C4-2B (cell line): ENCODE results near the gene DPP4.

ENCODE experiments used
- H3K27ac ChIP-seq: fragments of 450-650 bp; 2 replicates; pipeline ENCODE4 v1.5.1; 2017
- ZFX ChIP-seq: fragments of 450-650 bp; IDR thresholded peaks from 2 replicates; pipeline ENCODE4 v1.6.1; 2017
- TF ChIP-seq, protein P1 (sequence below): fragments of 450-650 bp; conservative IDR thresholded peaks from 2 replicates; pipeline ENCODE4 v1.5.1; 2017; ENCODE audit warnings: mild to moderate bottlenecking

The DPP4 gene

DNA sequence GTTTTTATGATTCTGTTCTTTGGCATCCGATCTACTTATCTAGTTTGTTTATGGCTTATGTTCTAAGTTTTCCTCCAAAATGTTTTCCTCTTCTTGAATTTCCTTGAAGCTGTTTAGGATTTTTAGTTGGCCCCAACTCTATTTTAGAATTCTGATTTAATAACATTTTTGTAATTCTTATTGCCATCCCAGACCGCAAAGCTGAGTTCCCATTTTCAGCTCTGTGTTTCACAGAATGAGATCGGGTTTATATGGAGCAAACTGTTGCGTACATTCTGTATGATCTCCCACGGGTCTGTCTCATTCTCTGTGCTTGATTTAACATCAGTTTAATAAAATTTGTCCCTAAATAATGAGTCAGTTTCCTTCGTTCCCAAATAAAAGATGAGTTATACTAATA is 59.3 kb downstream of the DPP4 start:
- TF ChIP-seq ZFX: no peak
- TF ChIP-seq, protein P1, sequence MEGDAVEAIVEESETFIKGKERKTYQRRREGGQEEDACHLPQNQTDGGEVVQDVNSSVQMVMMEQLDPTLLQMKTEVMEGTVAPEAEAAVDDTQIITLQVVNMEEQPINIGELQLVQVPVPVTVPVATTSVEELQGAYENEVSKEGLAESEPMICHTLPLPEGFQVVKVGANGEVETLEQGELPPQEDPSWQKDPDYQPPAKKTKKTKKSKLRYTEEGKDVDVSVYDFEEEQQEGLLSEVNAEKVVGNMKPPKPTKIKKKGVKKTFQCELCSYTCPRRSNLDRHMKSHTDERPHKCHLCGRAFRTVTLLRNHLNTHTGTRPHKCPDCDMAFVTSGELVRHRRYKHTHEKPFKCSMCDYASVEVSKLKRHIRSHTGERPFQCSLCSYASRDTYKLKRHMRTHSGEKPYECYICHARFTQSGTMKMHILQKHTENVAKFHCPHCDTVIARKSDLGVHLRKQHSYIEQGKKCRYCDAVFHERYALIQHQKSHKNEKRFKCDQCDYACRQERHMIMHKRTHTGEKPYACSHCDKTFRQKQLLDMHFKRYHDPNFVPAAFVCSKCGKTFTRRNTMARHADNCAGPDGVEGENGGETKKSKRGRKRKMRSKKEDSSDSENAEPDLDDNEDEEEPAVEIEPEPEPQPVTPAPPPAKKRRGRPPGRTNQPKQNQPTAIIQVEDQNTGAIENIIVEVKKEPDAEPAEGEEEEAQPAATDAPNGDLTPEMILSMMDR: no peak
- no peak overlapping the region for H3K27ac ChIP-seq

DNA sequence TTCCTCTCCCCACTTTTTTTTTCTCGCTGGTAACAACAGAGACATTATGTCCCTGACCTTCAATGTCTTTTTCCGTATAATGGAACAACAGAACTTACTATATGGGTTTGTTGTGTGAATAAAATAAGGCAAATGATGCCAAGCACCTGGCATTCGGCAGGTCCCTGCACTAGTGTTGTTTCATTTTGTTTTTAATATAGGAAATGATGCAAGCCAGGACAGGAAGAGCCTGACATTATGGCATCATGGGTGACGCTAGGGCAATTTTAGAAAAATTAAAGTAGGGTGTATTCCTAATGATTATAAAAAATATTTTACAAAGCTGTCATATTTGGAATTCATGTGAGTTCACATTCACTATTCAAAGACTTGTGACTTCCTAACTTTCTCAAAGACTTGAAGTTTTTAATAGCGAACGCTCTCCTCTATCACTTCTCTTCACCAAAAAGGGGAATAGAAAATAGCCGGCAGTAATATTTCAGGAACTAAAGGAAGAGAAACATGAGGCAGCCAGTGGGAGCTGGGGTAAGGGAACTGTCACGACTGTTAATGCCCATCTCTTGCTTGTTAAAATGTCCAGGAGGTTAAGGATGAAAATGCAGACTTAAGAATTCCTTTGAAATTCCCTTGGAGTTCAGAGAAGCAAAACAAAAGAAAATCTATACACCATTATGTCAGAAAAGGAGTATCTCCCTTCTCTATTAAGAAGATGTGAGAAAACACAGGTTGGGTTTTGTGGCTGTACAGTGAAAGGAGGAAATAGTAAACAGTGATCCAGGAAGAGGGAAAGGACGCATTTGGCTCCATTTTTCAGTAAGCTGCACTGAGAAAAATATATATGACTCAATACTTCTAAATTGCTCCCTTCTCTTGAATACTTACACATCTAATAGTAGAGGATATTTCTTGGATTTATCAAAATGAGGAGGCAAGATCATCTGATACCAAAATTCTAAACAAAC is 60.2 kb downstream of the DPP4 start:
- H3K27ac ChIP-seq: no peak overlapping the region

DNA sequence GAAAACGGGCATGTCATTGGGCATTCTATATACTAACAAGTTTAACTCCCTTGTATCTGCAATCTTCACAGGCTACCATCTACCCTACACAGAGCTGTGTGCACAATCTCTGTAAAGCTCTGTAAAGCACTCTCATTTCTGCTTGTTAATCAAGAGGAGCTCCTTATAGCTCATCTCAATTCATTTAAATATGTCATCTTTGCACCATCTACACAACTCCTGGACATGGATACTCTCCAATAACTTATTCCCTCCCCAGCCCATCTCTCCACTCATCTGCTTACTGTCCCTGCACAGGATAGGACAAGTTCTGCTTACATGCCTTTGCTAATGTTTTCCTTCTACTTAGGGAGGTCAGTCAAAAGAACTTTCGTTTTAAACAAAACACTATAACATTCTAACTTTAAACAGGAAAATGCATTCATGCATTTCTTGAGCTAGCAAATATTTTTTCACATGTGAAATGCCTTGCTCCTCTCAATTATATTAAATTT is 61.4 kb downstream of the DPP4 start:
- TF ChIP-seq, protein P1: no peak
- H3K27ac ChIP-seq: no peak overlapping the region

More for the DNA sequence above, 60.2 kb downstream of the DPP4 start:
- TF ChIP-seq ZFX: no peak
- TF ChIP-seq, protein P1: no peak

DNA sequence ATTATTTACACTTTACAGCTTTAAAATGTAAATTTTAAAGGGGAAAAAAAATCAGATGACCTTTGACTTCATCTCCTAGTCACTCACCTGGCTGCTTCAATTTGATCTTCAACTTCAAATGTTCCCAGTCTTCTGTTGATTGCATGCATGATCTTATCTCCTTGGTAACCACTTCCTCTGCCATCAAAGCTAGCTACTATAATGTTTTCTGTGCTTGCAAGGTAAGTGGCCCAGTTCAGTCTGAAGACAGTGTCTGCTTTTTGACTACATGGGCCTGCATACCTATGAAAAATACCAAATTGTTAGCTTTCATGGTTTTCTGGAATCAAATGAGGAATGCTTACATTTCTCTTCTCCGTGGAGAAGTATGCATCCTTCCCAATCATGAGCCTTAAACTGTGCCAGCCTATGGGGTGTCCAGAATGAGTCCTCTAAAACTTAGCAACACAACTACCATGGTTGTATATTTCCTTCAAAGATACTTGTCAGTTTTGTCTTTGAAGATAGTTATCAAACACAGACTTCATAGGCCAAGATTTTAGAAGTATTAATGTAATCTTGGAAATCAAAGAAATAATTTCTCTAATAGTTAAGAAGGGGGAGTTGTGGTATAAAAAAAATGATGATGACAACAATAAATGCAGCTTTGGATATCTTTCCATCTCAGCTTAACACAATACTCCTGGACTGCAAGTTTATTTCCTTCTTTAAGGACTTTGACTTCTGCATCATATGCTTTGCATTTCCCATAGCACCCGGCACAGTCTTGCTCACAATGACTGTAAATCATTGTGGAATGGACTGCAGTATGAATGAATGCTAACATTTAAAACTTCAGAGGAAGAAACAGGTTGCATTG is 62.1 kb downstream of the DPP4 start:
- H3K27ac ChIP-seq: no peak overlapping the region

DNA sequence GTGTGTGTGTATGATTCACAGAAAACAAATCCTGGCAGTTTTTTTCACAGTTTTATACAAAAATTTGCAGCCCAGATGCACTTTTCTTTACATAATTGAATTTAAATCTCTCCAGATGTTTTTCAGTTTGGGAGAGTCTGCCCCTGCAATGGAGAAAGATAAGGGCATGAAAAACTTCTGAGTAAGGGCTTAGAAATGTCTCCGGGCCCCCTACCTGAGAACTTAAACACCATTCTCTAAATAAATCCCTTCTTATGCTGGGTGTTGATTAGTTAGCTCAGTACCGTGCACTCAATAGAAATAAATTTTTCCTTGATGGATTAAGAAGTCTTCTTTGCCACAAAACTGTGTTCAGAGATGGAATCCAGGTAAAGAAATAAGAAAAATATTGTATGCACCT is 64.5 kb downstream of the DPP4 start:
- no peak overlapping the region for H3K27ac ChIP-seq
- TF ChIP-seq ZFX: no peak
- TF ChIP-seq, protein P1: no peak

More for the DNA sequence above, 62.1 kb downstream of the DPP4 start:
- TF ChIP-seq, protein P1: no peak
- TF ChIP-seq ZFX: no peak

DNA sequence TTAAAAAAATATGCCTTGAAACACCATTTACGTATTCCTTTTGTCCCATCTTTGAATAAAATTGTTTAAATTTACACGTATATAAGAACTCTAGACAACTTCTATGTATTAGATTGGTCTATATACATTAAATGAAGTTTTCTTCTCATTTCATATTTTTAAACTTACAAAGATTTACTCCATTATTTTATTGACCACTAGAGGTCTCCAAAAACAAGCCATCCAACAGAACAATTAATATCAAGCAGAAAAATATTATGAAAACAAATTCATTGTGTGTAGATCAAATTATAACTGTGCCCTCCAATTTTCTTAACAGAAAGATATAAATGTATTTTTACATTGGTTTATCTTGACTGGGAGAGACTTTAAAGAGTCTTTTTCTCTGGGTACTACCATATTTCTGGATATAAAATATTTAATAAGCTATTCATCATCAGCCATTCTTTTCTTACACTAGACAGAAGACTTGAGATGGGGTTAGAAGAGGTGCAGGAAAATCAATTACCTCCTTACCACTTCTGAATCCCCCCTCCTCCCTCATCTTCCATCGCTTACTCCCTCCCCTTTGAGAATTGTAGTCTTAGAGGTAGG is 66.5 kb downstream of the DPP4 start:
- TF ChIP-seq, protein P1: peak; percentile 82
- no peak for TF ChIP-seq ZFX
- H3K27ac ChIP-seq: no peak overlapping the region
